ENCODE measurements around the gene MFSD11.
"Not testable (repeated sequence)": the region's sequence is repeated elsewhere in the genome, so short reads cannot be mapped to it uniquely, and the experiment has no call there.

The MFSD11 gene

GRCh38 chr17:76808326-76808725, 70.4 kb downstream of the MFSD11 start:
- DNase-seq = no peak

DNA sequence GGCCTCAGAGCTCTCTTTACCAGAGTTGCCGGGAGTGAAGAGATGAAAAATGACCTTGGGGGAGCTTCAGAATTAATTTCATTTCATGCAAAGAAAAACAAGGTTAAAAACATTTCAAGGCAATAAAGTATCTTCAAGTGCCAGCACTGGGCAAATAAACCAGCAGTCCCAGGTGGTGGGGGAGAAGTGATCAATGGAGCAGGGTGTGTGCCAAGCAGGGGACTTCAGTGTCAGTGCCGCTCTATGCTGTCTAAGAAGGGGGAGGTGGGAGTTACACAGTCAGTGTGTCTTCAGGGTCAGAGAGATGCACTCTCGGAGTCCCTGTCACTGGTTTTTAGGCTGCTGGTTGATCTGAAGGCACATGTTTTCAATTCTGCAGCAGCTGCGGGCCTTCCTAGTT, 73.0 kb downstream of the MFSD11 start:
- DNase-seq = peak; percentile 16

DNA sequence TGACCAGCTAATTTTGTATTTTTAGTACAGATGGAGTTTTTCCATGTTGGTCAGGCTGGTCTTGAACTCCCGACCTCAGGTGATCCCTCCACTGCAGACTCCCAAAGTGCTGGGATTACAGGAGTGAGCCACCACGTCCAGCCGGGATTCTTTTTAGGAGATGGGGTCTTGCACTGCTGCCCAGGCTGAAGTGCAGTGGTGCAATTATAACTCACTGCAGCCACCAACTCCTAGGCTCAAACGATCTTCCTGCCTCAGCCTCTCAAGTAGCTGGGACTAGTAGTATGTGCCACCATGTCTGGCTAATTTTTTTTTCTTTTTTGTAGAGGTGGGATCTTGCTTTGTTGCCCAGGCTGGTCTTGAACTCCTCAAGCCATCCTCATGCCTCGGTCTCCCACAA, 73.9 kb downstream of the MFSD11 start:
- DNase-seq = no peak

DNA sequence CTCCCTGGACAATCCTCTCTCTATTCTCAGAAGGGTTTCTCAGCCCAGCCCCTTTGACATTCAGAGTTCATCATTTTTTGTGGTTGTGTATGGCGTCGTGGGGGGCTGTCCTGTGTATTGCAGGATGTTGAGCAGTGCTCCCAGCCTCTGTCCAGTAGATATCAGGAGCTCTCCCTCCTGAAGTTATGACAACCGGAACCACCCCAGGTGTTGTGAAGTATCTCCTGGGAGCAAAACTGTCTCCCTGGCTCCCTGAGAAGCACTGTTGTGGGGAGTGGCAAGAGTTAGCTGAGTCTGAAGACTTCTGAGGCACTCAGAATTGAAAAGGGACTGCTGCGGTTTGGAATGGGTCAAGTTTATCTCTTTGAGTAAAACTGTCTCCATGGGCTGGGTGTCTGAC, 74.3 kb downstream of the MFSD11 start:
- DNase-seq = no peak

GRCh38 chr17:76812968-76813367, 75.0 kb downstream of the MFSD11 start:
- DNase-seq = no peak

- not testable (repeated sequence) for DNase-seq
Observed at GRCh38 chr17:76815907-76816589, 78.1 kb downstream of the MFSD11 start.

- peak; percentile 33 for DNase-seq
Observed at GRCh38 chr17:76816590-76817135, 78.7 kb downstream of the MFSD11 start.

DNA sequence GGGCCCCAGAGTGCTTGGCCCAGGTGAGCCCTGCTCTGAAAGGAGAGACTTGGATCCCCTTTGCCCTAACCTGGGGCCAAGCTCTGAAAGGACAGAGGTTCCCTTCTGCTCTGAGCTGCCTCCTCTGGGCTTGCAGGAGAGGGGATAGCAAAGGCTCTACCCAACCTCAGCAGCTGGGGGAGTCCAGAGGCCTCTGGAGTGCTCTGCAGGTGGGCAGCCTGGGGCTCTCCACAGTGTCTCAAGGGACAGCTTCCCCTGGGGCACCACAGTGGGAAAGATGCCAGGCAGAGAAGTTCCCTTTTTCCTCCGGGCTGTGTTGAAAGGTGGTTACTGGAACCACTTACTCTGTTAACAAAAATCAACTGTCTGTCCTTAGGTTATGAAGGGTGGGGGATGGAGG, 82.1 kb downstream of the MFSD11 start:
- DNase-seq = no peak

DNA sequence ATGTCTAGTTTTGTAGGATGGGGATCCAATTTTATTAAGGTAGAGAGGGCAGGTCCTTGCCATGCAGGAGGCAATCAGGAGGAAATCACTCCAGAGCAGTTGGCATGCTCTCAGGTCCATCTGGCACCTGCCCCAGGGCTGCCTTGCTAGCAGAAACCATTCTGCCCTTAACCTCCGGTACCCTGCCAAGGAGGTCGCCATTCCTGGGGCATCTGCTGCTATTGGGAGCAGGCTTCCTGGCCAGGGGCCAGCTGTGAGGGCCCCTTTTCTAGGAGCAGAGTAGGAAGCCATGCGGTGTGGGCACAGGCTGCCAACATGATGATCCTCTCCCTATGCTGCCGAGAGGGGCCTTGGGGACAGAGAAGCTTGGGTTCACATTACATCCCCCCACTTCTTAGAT, 82.6 kb downstream of the MFSD11 start:
- no peak for DNase-seq

DNA sequence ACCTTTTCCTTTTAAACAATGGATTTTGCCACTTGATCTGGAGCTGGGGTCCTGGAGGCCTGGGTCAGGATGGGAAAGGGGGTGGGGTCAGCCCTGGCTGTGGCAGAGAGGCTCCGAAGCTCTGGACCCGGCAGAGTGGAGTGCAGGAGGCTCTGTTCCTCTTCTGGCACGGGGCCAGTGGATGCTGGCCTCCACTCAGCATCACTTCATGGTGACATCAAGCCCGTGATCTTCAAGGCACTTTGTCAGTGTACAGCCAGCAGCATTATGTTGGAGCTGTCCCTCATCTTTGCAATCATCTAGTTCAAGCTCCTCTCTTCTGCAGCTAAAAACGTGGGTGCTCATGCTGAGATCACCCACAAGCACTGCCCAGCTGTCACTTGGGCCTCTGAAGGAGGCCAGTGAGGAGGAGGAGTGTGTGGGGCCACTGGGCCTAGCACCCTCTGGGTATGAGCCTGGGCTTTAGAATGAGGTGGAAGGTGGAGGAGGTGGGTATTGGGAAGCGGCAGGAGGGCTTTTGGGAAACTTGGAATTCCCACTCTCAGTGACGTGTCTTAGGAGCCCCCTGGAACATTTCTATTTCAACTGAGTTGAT, 84.4 kb downstream of the MFSD11 start:
- DNase-seq = no peak

DNA sequence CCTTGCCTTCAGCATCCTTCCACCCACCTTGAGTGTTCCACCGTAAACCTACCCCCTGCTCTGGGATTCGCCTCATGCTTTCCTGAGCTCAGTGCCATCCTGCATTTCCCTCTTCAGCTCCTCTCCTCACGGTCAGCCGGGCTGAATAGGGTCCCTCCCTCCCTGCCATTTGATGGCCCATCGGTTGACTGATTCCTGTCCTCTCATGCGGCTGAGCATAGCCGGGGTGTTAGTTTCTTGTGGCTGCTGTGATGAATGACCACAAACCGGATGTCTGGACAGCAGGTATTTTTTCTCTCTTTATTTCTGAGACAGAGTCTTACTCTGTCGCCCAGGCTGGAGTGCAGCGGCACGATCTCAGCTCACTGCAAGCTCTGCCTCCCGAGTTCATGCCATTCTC, 86.2 kb downstream of the MFSD11 start:
- no peak for DNase-seq

- DNase-seq = no peak
Observed at GRCh38 chr17:76826330-76827068, 88.6 kb downstream of the MFSD11 start.

- no peak for DNase-seq
Observed at GRCh38 chr17:76827736-76828135, 89.8 kb downstream of the MFSD11 start.
